ENCODE data around the gene POLR1E. TPM values are rescaled to one million over a fixed set of nuclear protein-coding genes. Genes with fewer than 3 reads are reported as not detected.

Gene POLR1E
- total and polyA plus RNA-seq, 2 of the 8 experiments (the other 6 are each of a cell fraction or from before 2014, with no cell fraction given): 16.0 to 40.0 TPM

GRCh38 chr9:37522971-37523370, 37.2 kb downstream of the POLR1E start:
- no peaks in the 10 kb centered on the region for H3K4me1 ChIP-seq (replicated peaks in 1 of 4; ENCODE audit: control insufficient read depth in 3 of 4, insufficient read depth in 4 of 4, low read length in 3 of 4)
- CTCF ChIA-PET (ENCODE audit: partially characterized antibody): interaction anchor here (0.8 kb wide), 1 partner anchor 8 kb away, joined by 3 read pairs; no protein-coding TSS in a partner anchor
- peaks cover 0 to 2% of the 10 kb centered on the region in 2 experiments for H4K20me1 ChIP-seq (replicated peaks in 1 of 2; ENCODE audit: control insufficient read depth in 1 of 2, insufficient read depth in 2 of 2, low read length in 2 of 2)
- H3K9me3 ChIP-seq (ENCODE audit: insufficient read depth in 2 of 2, low read depth in 1 of 2, low read length in 1 of 2): no peaks in the 10 kb centered on the region
- H3K14ac ChIP-seq (ENCODE audit: insufficient read length): no peak overlapping the region
- no peak overlapping the region for H3K27ac ChIP-seq (ENCODE audit: low read depth, low read length)
- 97% methylated on average over 2 of the region's 2 CpGs; no CpG with 5 or more reads in 1 of the 2 experiments for WGBS, 2 experiments (ENCODE audit: extremely low coverage in 1 of 2, insufficient coverage in 1 of 2, insufficient read length in 1 of 2, insufficient replicate concordance in 2 of 2, low coverage in 1 of 2, low lambda C conversion rate in 2 of 2, missing lambda C conversion rate in 1 of 2)
- no peaks in the 10 kb centered on the region for H3K23me2 ChIP-seq (ENCODE audit: low read depth, low read length)
- no peak overlapping the region for H2BK5ac ChIP-seq (ENCODE audit: low read depth, low read length)
- DNase-seq (ENCODE audit: low read depth in 1 of 2, low spot score in 2 of 2) (no peak), FAIRE-seq (no peak)
- peaks cover 10 to 30% (median 14%) of the 10 kb centered on the region in 4 experiments; a peak in 7 of 8 replicates for H3K36me3 ChIP-seq (ENCODE audit: control insufficient read depth in 2 of 4, insufficient read depth in 4 of 4, low read length in 3 of 4)
- no peak overlapping the region for H4K91ac ChIP-seq (replicated peaks; ENCODE audit: insufficient read length, low read length)
- H3K4ac ChIP-seq (replicated peaks; ENCODE audit: insufficient read length, low read depth, low read length): no peak overlapping the region
- H3K4me2 ChIP-seq (ENCODE audit: insufficient read depth in 1 of 2, low read depth in 2 of 2, low read length in 2 of 2): no peak overlapping the region
- POLR2A ChIA-PET (ENCODE audit: partially characterized antibody): no interaction called here
- no peak overlapping the region for H2BK120ac ChIP-seq (replicated peaks; ENCODE audit: low read depth, low read length)
- H2BK12ac ChIP-seq (ENCODE audit: low read depth, low read length): no peak overlapping the region
- no peaks in the 10 kb centered on the region for H3K79me2 ChIP-seq (ENCODE audit: control insufficient read depth in 1 of 2, insufficient read depth in 2 of 2, low read length in 2 of 2)
- no peak overlapping the region for H3K4me3 ChIP-seq (ENCODE audit: extremely low read depth in 1 of 4, insufficient read depth in 2 of 4, low read depth in 3 of 4, low read length in 4 of 4)
- no peak overlapping the region for H4K8ac ChIP-seq (ENCODE audit: extremely low read depth, insufficient read depth, low read length)
- no peak overlapping the region for H4K5ac ChIP-seq (ENCODE audit: insufficient read length, low read depth, low read length)
- no peak overlapping the region for H2AFZ ChIP-seq (ENCODE audit: low read length)
- H2BK15ac ChIP-seq (ENCODE audit: low read length): no peak overlapping the region
- no peak overlapping the region for H3K23ac ChIP-seq (ENCODE audit: insufficient read length)
- H3K18ac ChIP-seq (ENCODE audit: extremely low read depth, low read length): no peak overlapping the region
- no peaks in the 10 kb centered on the region for H3K79me1 ChIP-seq (ENCODE audit: low read depth, low read length)
- H3K27me3 ChIP-seq (replicated peaks in 1 of 4; ENCODE audit: control insufficient read depth in 3 of 4, extremely low read depth in 1 of 4, insufficient read depth in 3 of 4, low read length in 3 of 4): no peaks in the 10 kb centered on the region
- no peak overlapping the region for H2AK5ac ChIP-seq (ENCODE audit: low read depth, low read length)
- H2BK20ac ChIP-seq (ENCODE audit: low read length): no peak overlapping the region
- no peak overlapping the region for H3K56ac ChIP-seq (replicated peaks; ENCODE audit: insufficient read length, low read depth, low read length)
- no peak overlapping the region for H3K9ac ChIP-seq (replicated peaks in 1 of 4; ENCODE audit: extremely low read depth in 1 of 4, low read depth in 3 of 4, low read length in 3 of 4)
- TF ChIP-seq TAF1 (IDR thresholded peaks at IDR 0.05; ENCODE audit: low read depth, low read length): no peak
- TF ChIP-seq PHF8 (conservative IDR thresholded peaks at IDR 0.05; ENCODE audit: low read depth, low read length): no peak

Measured in H1 (cell line).